NT2/D1 (cell line): ENCODE measurements around the gene GNG7.

Experiments
- DNase-seq: peaks from one replicate; pipeline ENCODE4 v3.0.0-alpha.2; 2011; ENCODE audit warnings: low read depth, low spot score
- H3K27me3 ChIP-seq: 2 replicates; pipeline ENCODE4 v1.6.0; 2011; ENCODE audit warnings: mild to moderate bottlenecking; ENCODE audit not compliant: insufficient read length, insufficient read depth
- H3K36me3 ChIP-seq: 2 replicates; pipeline ENCODE4 v1.6.1; 2011; ENCODE audit warnings: mild to moderate bottlenecking, low read length, mixed read lengths; ENCODE audit not compliant: insufficient read depth, insufficient read length
- H3K4me1 ChIP-seq: 2 replicates; pipeline ENCODE4 v1.5.1; 2011; ENCODE audit not compliant: insufficient read depth, insufficient read length
- H3K4me3 ChIP-seq: 2 replicates; pipeline ENCODE4 v1.5.1; 2011; ENCODE audit warnings: low read depth; ENCODE audit not compliant: insufficient read length
- H3K9ac ChIP-seq: 2 replicates; pipeline ENCODE4 v1.6.0; 2011; ENCODE audit warnings: low read depth; ENCODE audit not compliant: insufficient read length
- H3K9me3 ChIP-seq: 2 replicates; pipeline ENCODE4 v1.5.1; 2011; ENCODE audit warnings: mild to moderate bottlenecking, low read length; ENCODE audit not compliant: insufficient read depth
- SUZ12 ChIP-seq: IDR thresholded peaks from 2 replicates; pipeline ENCODE4 v1.6.1; 2011; ENCODE audit not compliant: insufficient read length, insufficient read depth; ENCODE audit errors: extremely low read depth
- YY1 ChIP-seq: IDR thresholded peaks from 2 replicates; pipeline ENCODE4 v1.6.1; 2011; ENCODE audit not compliant: insufficient read length, insufficient read depth
- ZNF274 ChIP-seq: IDR thresholded peaks from 2 replicates; pipeline ENCODE4 v1.6.1; 2011; ENCODE audit warnings: mild to moderate bottlenecking, low read depth, low read length

GNG7 gene

DNA sequence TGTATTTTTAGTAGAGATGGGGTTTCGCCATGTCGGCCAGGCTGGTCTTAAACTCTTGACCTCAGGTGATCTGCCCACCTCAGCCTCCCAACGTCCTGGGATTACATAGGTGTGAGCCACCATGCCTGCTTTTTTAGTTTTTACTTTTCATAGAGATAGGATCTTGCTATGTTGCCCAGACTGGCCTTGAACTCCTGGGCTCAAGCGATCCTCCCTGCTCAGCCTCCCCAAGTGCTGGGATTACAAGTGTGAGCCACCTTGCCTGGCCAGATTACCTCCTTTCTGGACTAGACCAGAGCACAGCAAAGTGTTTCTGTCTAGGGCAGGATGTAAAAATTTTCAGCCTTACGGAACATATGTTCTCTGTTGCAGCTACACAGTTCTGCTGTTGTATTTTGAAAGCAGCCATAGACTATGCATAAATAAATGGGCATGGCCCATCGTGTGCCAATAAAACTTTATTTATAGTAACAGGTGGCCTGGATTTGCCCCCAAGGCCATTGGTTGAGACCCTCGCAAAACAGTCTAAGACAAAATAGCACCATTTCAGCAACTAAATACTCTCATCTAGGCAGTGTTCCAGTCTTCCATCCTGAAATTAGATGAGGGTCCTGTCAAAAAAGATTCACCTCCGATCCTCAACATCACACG is 36.0 kb downstream of the GNG7 start:
- Histone ChIP-seq H3K4me1 (peaks cover 14% of the 10 kb centered on the region), H3K4me3 (no peak overlapping the region), H3K36me3 (no peaks in the 10 kb centered on the region), H3K9ac (no peak overlapping the region), H3K9me3 (peaks cover 22% of the 10 kb centered on the region; the same call in 1 of the 2 replicates), H3K27me3 (no peaks in the 10 kb centered on the region)
- TF ChIP-seq ZNF274 (no peak), YY1 (no peak), SUZ12 (no peak)
- DNase-seq: no peak

DNA sequence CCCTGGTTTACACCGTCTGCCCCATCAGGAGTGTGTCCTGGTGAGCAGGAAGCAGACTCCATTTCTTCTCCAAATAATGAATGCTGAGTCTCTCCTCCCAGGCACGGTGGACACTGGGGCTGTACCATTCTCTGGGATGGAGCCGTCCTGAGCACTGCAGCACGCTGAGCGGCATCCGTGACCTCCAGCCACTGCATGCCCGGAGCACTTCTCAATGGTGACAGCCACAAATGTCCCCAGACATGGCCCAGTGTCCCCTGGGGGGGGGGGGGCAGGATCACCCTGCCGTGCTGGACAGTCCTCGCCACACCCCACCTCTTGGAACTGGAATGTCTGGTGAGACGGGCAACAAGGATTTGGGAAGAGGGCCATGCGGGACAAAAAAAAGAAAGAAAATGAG is 37.4 kb downstream of the GNG7 start:
- Histone ChIP-seq H3K27me3 (no peaks in the 10 kb centered on the region), H3K9me3 (peaks cover 20% of the 10 kb centered on the region; the same call in 1 of the 2 replicates), H3K4me3 (no peak overlapping the region), H3K4me1 (peaks cover 7% of the 10 kb centered on the region), H3K9ac (no peak overlapping the region), H3K36me3 (no peaks in the 10 kb centered on the region)
- no peak for TF ChIP-seq ZNF274
- TF ChIP-seq SUZ12: no peak
- no peak for TF ChIP-seq YY1
- no peak for DNase-seq

DNA sequence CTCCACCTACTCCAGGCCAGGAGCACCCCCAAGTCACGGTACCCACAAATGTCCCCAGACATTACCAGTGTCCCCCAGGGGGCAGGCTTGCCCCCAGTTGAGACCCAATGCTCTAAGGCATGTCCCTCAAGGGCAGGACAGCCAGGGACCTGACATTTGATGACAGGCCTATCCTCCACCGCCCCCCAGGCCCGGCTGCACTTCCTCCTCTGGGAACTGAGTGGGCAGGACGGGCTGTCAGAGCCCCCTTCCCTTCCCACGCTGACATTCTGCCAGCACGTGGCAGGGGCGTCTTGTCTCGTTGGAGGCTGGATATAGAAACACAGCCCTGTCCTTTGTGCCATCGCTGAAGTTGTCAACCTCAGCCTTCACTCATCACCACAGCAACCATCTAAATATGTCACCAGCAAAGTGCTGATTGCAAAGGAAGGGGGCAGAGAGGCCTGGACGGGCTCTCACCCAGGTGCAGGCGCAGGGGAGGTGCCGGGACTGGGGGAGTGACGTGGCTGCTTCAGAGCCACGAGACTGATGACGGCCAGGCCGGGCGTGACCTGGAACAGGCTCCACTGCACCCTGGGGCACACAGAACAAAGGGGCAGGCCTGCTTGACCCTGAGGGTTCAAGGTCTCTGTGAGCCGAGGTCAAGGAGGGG is 38.4 kb downstream of the GNG7 start:
- no peaks in the 10 kb centered on the region for H3K36me3 ChIP-seq
- no peak overlapping the region for H3K4me3 ChIP-seq
- DNase-seq: no peak
- H3K4me1 ChIP-seq: peaks cover 6% of the 10 kb centered on the region
- TF ChIP-seq ZNF274 (no peak), SUZ12 (no peak), YY1 (no peak)
- no peak overlapping the region for H3K9ac ChIP-seq
- H3K9me3 ChIP-seq: peaks cover 20% of the 10 kb centered on the region; the same call in 1 of the 2 replicates
- H3K27me3 ChIP-seq: no peaks in the 10 kb centered on the region

DNA sequence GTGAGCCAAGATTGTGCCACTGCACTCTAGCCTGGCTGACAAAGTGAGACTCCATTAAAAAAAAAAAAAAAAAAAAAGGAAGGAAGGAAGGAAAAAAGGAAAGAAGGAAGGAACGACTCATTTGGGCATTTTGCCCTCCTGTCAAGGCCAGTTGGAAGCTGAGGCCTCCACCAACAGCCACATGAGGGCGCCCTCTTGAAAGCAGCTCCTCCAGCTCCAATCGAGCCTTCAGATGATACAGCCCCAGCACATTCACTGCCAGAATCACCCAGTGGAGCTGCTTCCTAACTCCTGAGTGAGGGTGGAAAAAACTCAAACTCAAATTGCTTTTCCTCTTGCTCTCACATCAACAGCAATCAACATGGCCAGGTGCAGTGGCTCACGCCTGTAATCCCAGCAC is 40.9 kb downstream of the GNG7 start:
- TF ChIP-seq YY1: no peak
- no peak for TF ChIP-seq SUZ12
- TF ChIP-seq ZNF274: no peak
- peak; percentile 33 for DNase-seq
- Histone ChIP-seq H3K27me3 (no peaks in the 10 kb centered on the region), H3K9ac (no peak overlapping the region), H3K4me3 (no peak overlapping the region), H3K36me3 (no peaks in the 10 kb centered on the region), H3K9me3 (peaks cover 20% of the 10 kb centered on the region; the same call in 1 of the 2 replicates), H3K4me1 (peaks cover 6% of the 10 kb centered on the region)

DNA sequence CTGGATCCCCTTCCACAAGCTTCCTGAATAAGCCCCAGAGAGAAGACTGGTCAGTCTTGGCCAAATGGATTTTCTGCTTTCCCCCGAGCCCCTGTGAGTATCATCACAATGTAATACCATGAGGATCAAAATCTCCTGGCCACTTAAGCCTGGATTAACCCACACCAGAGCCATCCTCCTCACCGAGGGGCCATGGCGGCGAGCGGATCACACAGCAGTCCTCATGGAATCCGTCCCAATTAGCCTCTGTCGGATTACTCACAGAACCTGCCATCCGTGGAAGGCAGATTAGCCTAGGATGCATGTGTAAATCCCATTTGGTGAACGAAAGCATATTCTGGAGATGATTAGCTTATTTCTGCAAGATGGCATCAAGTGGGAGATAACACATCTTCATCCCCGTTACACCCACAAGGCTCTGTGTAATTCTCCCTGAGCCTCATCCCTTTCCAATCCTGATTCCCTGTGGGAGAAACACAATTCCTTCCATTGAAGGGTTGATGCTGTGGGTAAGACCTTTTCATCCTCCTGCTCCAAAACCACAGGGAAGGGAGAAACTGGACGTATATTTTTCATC is 42.5 kb downstream of the GNG7 start:
- H3K4me3 ChIP-seq: no peak overlapping the region
- H3K36me3 ChIP-seq: no peaks in the 10 kb centered on the region
- H3K9me3 ChIP-seq: peaks cover 20% of the 10 kb centered on the region; the same call in 1 of the 2 replicates
- H3K4me1 ChIP-seq: peaks cover 3% of the 10 kb centered on the region
- no peaks in the 10 kb centered on the region for H3K27me3 ChIP-seq
- no peak for TF ChIP-seq YY1
- TF ChIP-seq SUZ12: no peak
- TF ChIP-seq ZNF274: no peak
- DNase-seq: no peak
- H3K9ac ChIP-seq: no peak overlapping the region

DNA sequence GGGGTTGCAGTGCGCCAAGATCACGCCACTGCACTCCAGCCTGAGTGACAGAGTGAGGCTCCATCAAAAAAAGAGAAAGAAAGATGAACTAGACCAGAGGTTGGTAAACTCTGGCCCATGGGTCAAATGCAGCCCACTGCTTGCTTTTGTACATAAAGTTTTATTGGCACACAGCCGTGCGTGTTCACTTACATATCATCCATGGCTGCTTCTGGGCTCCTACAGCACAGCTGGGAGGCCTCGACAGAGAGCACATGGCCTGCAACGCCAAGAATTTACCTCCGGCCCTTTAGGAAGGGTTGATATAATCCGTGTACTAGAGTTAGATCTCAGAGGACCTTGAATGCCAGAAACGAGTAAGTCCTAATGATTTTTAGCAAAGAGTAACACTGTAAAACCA is 46.0 kb downstream of the GNG7 start:
- no peak for TF ChIP-seq ZNF274
- no peak for TF ChIP-seq YY1
- TF ChIP-seq SUZ12: no peak
- no peak for DNase-seq
- Histone ChIP-seq H3K27me3 (no peaks in the 10 kb centered on the region), H3K9me3 (peaks cover 2% of the 10 kb centered on the region; the same call in 1 of the 2 replicates), H3K4me3 (no peak overlapping the region), H3K36me3 (no peaks in the 10 kb centered on the region), H3K4me1 (peaks cover 11% of the 10 kb centered on the region), H3K9ac (no peak overlapping the region)
